Femur (tissue), 1 donor: ENCODE data around the gene POU3F3.

ENCODE experiments used
- DNase-seq: peaks from one replicate; pipeline ENCODE4 v3.0.0-alpha.2; 2017

The POU3F3 gene

DNA sequence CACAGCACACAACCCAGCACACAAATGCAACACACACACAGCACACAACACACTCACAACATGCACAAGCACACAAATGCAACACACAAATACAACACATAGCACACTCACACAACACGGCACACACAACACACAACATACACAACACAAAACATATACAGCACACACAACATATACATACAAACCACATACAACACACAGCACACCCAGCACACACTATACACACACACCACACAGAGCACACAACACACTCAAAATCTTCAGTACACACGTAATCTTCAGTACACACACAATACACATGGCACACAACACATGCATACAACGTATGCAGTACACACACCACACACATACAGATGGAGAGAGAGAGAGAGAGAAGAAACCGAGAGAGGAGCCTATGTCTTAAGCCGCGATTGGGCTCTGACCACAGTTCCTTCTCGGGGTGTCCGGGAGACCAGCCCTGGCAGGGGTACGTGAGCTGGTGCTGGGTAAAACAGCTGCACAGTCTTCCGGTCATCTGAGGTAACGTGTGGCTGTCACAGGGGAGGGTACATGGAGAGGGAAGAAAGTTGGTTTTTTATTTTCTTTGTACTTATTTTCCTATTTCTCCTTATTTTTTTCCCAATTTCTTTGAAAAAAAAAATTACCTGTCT, 25.1 kb downstream of the POU3F3 start:
- no peak for DNase-seq

DNA sequence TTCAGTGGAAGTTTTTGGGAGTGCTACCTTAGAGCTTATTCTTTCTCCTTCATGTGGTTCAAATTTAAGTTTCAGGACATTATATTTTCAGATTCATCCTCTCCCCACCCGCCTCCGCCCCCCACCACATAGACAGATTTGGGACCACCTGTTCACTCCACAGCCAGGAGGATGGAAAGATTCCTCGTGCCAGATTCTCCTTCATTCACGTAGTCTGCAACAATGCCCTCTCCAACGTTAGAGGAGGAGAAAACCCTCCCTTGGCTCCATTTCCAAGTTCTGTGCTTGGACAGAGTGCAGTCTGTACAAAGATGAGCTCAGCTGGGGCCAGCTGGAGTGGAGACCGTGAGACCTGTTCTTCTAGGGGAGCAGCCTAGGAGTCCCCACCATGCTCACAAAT, 26.2 kb downstream of the POU3F3 start:
- no peak for DNase-seq

DNA sequence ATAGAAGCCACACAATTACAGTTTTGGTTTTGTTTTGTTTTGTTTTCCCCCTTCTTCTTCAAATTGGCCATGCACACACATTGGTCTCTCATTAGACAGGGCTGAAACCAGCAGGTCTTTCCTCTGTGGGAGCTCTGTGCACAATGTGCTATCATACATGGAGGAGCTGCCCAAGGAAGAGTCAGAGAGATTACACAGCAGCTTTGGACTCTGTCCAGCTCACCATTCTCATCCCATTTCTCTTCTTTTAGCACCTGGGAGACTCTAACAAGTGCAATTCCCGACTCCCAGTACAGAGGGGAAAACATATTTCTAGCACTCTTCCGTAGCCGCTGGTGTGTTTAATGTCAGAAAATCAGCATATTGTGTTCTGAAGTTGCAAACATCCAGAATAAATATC, 29.4 kb downstream of the POU3F3 start:
- no peak for DNase-seq

DNA sequence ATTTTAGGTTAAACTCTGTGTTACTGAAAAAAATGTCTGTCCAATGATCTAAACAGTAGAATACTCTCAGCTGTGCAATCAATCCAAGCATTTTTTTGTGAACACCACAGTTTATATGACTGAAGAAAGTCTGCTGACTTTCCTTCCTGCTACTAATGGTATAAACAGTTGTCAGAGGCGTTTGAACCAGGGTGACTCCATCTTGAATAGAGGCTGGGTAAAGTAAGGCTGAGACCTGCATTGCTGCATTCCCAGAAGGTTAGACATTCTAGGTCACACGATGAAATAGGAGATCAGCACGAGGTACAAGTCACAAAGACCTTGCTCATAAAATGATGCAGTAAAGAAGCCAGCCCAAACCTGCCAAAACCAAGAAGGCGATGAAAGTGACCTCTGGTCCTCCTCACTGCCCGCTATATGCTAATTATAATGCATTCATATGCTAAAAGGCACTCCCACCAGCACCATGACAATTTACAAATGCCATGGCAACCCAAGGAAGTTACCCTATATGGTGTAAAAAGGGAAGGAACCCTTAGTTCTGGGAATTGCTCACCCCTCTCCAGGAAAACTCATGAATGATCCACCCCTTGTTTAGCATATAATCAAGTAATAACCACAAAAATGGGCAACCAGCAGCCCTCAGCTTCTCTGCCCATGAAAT, 31.3 kb downstream of the POU3F3 start:
- no peak for DNase-seq

DNA sequence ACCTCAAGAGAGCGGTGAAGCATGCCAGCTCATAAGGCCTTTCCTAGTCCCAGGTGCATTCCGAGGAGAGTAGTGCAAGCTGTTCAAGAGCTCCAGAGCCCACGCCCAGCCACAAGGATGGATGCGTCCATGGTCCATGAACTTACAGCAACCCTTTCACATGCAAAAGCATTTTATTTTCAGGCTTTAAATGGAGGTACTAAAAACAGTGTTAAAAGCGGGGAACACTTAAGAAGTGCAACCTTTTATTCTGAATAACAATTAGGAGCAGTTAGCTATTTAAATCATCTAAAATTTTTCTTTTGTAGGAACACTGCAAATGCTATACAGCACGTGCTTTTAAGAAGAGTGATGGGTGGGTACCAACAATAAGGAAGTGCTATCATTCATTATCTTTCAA, 33.8 kb downstream of the POU3F3 start:
- no peak for DNase-seq

DNA sequence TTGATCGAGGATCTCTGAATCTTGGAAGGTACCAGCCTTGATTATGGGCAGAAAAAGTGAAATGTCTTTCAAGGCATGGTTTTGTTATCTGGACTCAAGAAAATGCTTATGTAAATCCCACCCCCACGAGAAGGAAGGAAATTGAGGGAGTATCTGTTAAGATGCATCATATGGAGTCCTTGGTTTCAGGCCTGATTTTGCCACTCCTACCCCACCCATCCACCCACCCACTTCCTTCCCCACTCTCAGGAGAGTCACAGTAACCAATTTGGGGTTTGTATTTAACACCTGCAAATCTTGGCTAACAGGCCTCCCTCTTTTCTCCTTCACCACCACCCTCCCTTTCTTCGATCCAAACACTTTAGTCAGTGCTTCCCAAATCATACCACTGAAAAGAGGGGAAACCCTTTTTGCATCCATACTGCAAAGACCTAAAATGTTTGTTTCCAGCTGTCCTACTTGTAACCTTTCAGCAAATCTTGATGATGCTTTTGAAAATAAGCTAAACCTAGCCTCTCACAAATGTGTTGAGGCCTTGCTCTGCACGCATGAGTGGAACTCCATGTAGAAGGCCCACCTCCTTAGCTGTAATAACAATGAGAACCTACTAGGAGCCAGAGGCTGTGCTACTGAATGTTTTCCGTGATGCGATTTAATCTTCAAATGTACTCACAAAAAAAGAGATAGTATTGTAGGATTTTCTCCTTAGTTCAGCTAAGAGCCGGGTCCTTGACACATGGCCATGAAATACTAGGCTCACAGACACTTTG, 34.8 kb downstream of the POU3F3 start:
- no peak for DNase-seq

DNA sequence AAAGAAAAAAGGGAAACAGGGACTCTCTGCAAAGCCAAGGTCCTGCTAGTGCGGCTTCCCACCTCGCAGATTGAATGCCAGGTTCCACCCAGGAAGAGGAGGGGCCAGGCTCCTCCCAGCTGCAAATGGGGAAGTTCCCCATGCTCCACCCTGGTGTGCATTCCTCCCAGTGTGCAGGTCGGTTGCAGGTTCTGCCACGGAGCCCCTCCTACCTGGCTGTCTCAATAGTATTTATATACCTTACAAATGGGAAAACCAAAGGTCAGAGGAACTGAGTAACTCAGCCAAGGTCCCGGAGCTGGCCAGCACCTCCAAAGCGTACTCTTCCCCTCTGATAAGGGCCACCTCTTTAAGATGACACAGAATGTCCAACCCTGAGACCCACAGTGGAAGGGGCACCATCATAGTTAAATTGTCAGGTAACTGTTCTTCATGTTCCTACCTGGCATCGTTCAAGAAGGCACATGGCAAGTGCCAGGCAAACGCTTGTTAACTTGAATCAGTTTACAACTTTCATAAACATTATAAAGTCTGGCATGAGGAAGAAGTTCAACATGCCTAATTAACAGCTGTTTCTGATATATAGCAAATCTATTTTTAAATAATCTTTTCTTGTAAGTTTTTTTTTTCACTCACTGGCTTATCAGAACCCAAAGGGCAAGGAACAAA, 35.5 kb downstream of the POU3F3 start:
- DNase-seq: no peak

DNA sequence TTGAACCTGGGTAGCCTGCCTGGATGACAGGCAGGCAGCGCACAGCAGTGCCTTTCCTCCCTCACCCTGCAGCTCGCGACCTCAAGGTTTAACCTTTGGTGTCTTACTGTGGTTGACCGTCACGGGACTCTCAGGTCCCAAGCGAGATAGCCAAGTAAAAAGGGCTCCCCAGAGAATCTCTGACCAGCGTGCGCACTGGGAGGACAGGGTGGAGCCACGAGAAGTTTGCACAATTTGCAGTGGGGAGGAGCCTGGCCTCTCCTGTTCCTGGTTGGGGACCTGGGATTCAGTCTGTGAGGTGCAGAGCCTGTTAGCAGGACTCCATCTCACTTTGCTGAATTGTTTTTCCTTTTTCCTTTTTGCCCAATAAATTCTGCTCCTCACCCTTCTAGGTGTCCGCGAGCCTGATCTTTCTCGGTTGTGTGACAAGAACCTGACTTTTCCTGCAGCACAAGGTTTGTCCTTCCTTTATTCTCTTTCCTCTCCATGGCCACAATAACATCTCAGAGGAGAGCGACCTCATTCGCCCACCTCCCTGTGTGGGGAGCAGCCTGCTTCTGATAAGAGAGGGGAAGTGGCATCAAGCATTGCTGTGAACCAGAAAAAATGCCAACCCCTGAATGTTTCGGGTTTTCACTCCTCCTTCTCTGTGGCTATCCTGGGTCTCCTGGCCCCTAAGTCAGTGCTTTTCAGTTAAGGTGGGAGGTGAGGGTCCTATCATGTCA, 36.2 kb downstream of the POU3F3 start:
- DNase-seq: no peak

DNA sequence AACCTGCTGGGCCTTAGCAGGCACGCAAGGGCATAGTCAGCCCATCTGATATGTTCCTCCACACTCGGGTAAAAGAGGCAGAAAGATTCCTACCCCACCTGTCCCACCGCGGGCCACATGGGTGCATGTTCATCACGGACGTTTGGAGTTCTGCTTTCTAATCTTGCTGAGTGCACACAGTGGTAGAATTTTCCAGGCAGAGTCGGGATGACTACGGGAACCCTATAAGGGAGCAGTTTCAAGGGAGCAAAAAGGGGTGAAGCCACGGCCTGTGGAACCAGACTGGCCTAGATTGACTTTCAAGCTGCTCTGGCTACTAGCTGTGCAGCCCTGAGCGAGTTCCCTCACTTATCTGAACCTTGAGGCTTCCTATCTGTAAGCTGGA, 36.8 kb downstream of the POU3F3 start:
- no peak for DNase-seq

DNA sequence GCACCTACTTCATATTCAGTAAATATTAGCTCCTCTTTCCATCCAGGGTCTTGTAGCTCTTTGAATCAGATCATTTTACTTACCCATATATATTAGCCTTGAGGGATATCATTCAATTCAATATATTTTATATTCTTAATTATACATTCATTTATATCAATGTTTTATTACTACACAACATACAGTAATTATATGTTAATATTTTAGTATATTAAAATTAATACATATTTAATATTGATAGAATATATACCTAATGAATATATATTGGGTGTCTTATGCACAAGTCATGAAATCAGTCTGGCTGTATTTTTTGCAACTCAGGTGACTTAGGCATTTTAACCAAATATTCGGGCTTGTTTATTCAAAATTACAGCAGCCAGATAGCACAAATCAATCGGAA, 37.2 kb downstream of the POU3F3 start:
- DNase-seq: no peak

DNA sequence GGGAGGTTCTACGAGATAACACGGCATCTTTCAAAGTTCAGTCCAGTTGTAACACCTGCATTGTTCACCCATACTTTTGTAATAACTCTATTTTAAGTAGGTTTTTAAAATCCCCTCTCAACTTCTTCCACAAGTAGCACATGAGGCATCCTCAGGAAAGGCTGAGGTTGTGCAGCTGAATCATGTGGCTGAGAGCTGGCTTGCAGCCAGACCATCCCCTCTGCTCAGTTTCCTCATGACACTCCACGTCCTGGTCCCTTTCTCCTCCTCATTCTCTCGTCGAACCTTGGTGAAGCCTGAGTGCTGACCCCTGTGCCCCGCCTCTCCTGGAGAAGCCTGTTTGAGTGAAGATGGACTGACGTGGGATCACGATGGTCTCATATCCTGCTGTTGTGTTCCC, 42.5 kb downstream of the POU3F3 start:
- DNase-seq: no peak

DNA sequence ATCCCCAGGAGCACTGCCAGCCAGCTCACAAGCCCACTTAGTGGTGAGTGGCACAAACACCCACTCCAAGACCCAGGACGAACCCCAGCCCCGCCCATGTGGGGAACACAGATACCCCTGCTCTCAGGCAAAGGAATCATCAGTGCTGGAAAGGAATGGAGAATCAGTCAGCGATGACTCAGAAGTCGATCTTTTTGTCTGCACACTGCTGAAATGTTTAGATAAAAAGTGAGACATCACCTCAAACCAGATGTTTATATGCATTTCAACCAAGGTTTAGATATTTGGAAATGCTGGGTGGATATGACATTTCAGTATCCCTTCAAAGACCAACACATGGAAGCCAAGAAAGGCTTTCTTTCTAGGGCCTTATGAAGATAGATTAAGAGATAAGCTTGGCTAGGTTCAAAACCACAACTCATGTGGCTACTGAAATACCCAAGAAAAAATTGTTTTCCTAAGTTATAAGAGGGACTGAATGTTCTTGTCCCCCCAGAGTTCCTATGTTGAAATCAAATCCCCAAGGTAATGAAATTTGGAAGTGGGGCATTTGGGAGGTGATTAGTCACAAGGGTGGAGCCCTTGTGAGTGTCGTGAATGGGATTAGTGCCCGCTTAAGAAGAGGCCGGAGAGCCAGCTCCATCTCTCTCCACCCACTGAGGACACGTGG, 43.7 kb downstream of the POU3F3 start:
- no peak for DNase-seq

DNA sequence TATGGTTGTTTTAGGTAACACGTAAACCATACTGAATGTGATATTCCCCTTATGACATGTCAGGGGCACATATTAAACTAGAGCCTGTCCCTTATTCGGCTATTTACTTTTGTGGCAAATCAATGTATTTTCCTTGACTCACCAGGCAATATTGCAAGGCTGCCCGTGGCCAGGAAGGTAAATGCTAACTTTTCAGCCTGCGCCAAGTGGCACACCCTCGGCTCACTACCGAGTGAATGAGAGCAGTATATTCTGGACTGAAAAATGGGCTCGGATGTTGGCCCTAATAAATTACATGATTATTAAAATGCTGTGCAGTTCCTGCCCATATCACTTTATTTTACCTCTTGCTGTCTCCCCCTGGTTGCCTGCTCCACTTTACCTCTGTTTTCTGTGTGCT, 46.7 kb downstream of the POU3F3 start:
- no peak for DNase-seq

DNA sequence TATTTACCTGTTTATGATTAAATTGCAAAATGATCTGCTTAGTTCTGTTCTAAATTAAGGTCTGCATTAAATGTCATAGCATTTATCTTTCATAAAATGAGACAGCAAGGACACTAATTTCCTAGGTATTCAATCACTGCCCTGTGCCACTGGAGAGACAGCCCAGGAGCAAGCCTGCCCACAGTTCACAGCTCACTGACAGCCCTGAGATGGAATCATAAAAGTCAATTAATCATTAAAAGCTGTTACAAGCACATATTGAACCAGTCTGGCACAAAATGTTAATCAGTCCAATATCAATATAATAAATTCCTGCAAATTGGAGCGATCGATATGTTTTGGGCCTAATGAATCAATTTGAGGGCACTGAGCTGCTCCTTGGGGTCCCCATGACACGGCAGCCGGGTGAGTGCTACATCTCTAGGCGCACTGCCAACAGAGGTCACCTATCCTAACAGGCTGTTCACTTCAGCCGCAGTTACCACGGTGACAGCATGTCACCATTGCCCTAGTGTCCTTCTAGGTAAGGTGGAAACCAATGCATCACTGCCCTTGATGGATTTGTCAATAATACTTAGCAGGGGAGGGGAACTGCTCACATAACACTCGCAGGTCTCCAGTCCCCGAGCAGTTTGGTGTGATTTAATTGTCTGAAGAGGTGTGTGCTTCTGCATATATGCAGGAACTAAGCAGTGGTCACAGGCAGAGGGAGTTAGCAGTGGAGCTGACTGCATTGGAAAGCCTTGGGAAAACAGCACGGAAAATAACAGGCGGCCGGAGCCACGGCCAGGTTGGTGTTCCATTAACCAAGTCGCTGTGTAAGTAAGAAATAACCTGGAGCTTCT, 47.3 kb downstream of the POU3F3 start:
- DNase-seq: no peak

DNA sequence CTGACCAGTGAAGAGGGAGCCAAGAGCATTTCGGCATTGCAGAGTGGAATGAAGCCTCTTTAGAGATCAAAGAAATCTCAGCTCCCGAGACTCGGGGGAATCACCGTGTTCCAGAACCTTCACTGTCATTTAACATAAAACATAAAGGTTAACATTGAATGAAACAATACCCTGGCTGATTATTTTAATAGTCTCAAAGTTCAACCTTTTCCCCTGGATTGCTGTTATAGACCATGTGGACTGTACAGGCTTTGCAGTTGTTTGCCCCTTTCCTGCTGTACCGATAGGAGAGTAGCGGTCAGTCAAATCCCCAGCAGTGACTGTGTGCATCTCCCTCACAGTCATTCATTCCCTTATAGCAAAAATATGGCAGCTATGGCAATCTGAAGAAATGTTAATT, 48.4 kb downstream of the POU3F3 start:
- DNase-seq: no peak
